ENCODE results near the gene FCHSD2. TPM values are rescaled to one million over a fixed set of nuclear protein-coding genes. Genes with fewer than 3 reads are reported as not detected.
"Not testable (repeated sequence)": the region's sequence is repeated elsewhere in the genome, so short reads cannot be mapped to it uniquely, and the experiment has no call there.

The FCHSD2 gene
- total and polyA plus RNA-seq, 5 experiments from 2014 or later, result 11.8 to 70.0 (median 15.6) TPM

DNA sequence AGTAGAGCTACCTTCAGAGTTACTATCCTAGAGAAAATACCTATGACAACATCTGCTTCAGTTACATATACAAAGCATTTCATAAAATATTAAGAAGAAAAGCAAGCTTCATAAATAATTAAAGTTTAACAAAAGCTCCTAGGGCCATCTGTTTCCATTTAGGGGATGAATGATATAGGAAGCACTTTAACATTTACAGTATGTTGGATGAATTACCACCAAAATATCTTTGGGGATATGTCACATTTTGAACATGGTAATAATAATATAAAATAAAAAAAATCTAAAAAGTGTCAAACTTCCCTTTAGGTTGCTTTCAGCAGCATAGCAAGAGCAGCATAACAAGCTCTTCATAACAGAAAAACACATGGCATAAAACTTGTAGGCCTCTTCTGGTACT is 223.3 kb downstream of the FCHSD2 start:
- Mint-ChIP-seq H3K9me3 (peaks cover 0 to 8% (median 2%) of the 10 kb centered on the region in 9 donors), H3K4me3 (no peak overlapping the region), H3K27me3 (no peaks in the 10 kb centered on the region), H3K4me1 (no peaks in the 10 kb centered on the region), H3K36me3 (peaks cover 4 to 58% (median 48%) of the 10 kb centered on the region in 3 donors), H3K27ac (no peak overlapping the region)
- POLR2A ChIA-PET, result no interaction called here
- DNase-seq (no peak), ATAC-seq (no peak)

DNA sequence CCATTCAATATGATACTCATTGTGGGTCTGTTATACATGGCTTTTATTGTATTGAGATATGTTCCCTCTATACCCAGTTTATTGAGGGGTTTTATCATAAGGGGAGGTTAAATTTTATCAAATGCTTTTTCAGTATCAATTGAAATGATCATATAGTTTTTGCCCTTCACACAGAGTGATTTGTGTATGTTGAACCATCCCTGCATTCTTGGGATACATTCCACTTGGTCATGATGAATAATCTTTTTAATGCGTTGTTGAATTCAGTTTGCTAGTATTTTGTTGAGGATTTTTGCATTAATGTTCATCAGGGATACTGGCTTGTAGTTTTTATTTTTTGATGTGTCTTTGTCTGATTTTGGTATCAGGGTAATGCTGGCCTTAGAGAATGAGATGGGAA is 229.9 kb downstream of the FCHSD2 start:
- no peak overlapping the region for H3K27ac Mint-ChIP-seq
- peaks cover 0 to 41% (median 22%) of the 10 kb centered on the region in 9 donors for H3K9me3 Mint-ChIP-seq
- H3K4me1 Mint-ChIP-seq, result peaks cover 0 to 2% (median 0%) of the 10 kb centered on the region in 4 donors
- H3K27me3 Mint-ChIP-seq, result no peaks in the 10 kb centered on the region
- ATAC-seq (no peak), DNase-seq (no peak)
- peaks cover 16 to 68% (median 41%) of the 10 kb centered on the region in 3 donors for H3K36me3 Mint-ChIP-seq
- POLR2A ChIA-PET, result no interaction called here
- H3K4me3 Mint-ChIP-seq, result no peak overlapping the region

DNA sequence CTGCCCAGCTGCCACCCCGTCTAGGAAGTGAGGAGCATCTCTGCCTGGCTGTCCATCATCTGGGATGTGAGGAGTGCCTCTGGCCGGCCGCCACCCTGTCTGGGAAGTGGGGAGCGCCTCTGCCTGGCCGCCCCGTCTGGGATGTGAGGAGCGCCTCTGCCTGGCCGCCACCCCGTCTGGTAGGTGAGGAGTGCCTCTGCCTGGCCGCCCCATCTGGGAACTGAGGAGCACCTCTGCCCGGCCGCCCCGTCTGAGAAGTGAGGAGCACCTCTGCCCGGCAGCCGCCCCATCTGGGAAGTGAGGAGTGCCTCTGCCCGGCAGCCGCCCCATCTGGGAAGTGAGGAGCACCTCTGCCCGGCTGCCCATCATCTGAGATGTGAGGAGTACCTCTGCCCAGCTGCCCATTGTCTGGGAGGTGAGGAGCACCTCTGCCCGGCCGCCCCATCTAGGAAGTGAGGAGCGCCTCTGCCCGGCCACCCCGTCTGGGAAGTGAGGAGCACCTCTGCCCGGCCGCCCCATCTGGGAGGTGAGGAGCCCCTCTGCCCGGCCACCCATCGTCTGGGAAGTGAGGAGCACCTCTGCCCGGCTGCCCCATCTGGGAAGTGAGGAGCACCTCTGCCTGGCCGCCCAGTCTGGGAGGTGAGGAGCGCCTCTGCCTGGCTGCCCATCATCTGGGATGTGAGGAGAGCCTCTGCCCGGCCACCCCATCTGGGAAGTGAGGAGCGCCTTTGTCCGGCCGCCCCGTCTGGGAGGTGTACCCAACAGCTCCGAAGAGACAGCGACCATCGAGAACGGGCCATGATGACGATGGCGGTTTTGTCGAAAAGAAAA is 232.3 kb downstream of the FCHSD2 start:
- H3K4me1 Mint-ChIP-seq, H3K27me3 Mint-ChIP-seq, DNase-seq, H3K27ac Mint-ChIP-seq, POLR2A ChIA-PET, H3K4me3 Mint-ChIP-seq, ATAC-seq: not testable (repeated sequence)
- H3K9me3 Mint-ChIP-seq, result peaks cover 0 to 41% (median 22%) of the 10 kb centered on the region in 9 donors
- H3K36me3 Mint-ChIP-seq, result peaks cover 12 to 62% (median 32%) of the 10 kb centered on the region in 3 donors

- no peak overlapping the region for H3K27ac Mint-ChIP-seq
- POLR2A ChIA-PET, result no interaction called here
- no peak overlapping the region for H3K4me3 Mint-ChIP-seq
- peaks cover 0 to 2% (median 0%) of the 10 kb centered on the region in 4 donors for H3K4me1 Mint-ChIP-seq
- DNase-seq (no peak), ATAC-seq (no peak)
- H3K27me3 Mint-ChIP-seq, result no peaks in the 10 kb centered on the region
- peaks cover 12 to 48% (median 27%) of the 10 kb centered on the region in 3 donors for H3K36me3 Mint-ChIP-seq
- H3K9me3 Mint-ChIP-seq, result peaks cover 0 to 28% (median 15%) of the 10 kb centered on the region in 9 donors
These were observed 234.0 kb downstream of the FCHSD2 start for GRCh38 chr11:72908032-72908676.

- no peak for ATAC-seq
- peaks cover 0 to 9% (median 2%) of the 10 kb centered on the region in 9 donors for H3K9me3 Mint-ChIP-seq
- POLR2A ChIA-PET, result no interaction called here
These were observed 238.1 kb downstream of the FCHSD2 start for GRCh38 chr11:72904016-72904415.

GRCh38 chr11:72901374-72901773 is 240.7 kb downstream of the FCHSD2 start:
- Mint-ChIP-seq H3K9me3 (peaks cover 0 to 1% (median 0%) of the 10 kb centered on the region in 9 donors), H3K27ac (peak overlapping the region in 1 of 10 donors; percentile 12), H3K4me1 (no peaks in the 10 kb centered on the region), H3K4me3 (no peak overlapping the region), H3K36me3 (peaks cover 4 to 36% (median 5%) of the 10 kb centered on the region in 3 donors), H3K27me3 (no peaks in the 10 kb centered on the region)
- POLR2A ChIA-PET, result no interaction called here
- ATAC-seq (no peak), DNase-seq (no peak)

More at GRCh38 chr11:72904016-72904415, 238.1 kb downstream of the FCHSD2 start:
- Mint-ChIP-seq H3K27me3 (no peaks in the 10 kb centered on the region), H3K27ac (peak overlapping the region in 3 of 10 donors; percentile 2 to 12 (median 5)), H3K4me3 (no peak overlapping the region), H3K36me3 (peaks cover 4 to 42% (median 24%) of the 10 kb centered on the region in 3 donors), H3K4me1 (peaks cover 0 to 2% (median 0%) of the 10 kb centered on the region in 4 donors)
- DNase-seq, result no peak

- POLR2A ChIA-PET, result no interaction called here
- Mint-ChIP-seq H3K36me3 (peaks cover 0 to 42% (median 4%) of the 10 kb centered on the region in 3 donors), H3K27me3 (no peaks in the 10 kb centered on the region), H3K4me3 (no peak overlapping the region), H3K27ac (peak overlapping the region in 2 of 10 donors; percentile 37 to 53), H3K9me3 (no peaks in the 10 kb centered on the region), H3K4me1 (no peaks in the 10 kb centered on the region)
- ATAC-seq, result no peak
- no peak for DNase-seq
These were observed 242.1 kb downstream of the FCHSD2 start for GRCh38 chr11:72900013-72900412.

GRCh38 chr11:72899238-72899637 is 242.9 kb downstream of the FCHSD2 start:
- no peak overlapping the region for H3K4me3 Mint-ChIP-seq
- no peaks in the 10 kb centered on the region for H3K9me3 Mint-ChIP-seq
- no peak for ATAC-seq
- H3K36me3 Mint-ChIP-seq, result peaks cover 0 to 43% (median 4%) of the 10 kb centered on the region in 3 donors
- H3K4me1 Mint-ChIP-seq, result no peaks in the 10 kb centered on the region
- H3K27me3 Mint-ChIP-seq, result no peaks in the 10 kb centered on the region
- POLR2A ChIA-PET, result no interaction called here
- H3K27ac Mint-ChIP-seq, result no peak overlapping the region
- no peak for DNase-seq

DNA sequence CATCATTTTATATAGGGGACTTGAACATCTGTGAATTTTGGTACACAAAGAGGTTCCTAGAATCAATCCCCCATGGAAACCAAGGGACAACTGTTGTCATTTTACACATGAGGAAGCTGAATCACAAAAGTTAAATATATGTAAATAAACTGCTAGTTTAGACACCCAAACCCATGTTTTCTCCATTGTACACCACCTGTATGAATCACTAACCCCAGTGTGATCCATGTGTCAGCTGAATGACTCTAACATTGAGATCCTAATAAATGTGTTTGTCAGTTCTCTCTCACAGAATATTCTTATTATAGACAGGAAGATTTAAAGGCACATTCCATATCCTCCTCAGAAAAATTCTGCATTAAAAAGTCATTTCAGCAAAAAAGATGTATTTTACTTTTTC is 244.6 kb downstream of the FCHSD2 start:
- no peak for ATAC-seq
- POLR2A ChIA-PET, result no interaction called here
- Mint-ChIP-seq H3K27me3 (no peaks in the 10 kb centered on the region), H3K27ac (no peak overlapping the region), H3K4me1 (no peaks in the 10 kb centered on the region), H3K4me3 (no peak overlapping the region), H3K36me3 (peaks cover 0 to 34% (median 4%) of the 10 kb centered on the region in 3 donors), H3K9me3 (no peaks in the 10 kb centered on the region)
- DNase-seq, result no peak

- Mint-ChIP-seq H3K27me3 (no peaks in the 10 kb centered on the region), H3K9me3 (no peaks in the 10 kb centered on the region), H3K4me3 (no peak overlapping the region), H3K4me1 (no peaks in the 10 kb centered on the region), H3K36me3 (peaks cover 0 to 26% (median 2%) of the 10 kb centered on the region in 3 donors), H3K27ac (no peak overlapping the region)
- DNase-seq (no peak), ATAC-seq (no peak)
- POLR2A ChIA-PET, result no interaction called here
These were observed 245.7 kb downstream of the FCHSD2 start for GRCh38 chr11:72896431-72896830.

DNA sequence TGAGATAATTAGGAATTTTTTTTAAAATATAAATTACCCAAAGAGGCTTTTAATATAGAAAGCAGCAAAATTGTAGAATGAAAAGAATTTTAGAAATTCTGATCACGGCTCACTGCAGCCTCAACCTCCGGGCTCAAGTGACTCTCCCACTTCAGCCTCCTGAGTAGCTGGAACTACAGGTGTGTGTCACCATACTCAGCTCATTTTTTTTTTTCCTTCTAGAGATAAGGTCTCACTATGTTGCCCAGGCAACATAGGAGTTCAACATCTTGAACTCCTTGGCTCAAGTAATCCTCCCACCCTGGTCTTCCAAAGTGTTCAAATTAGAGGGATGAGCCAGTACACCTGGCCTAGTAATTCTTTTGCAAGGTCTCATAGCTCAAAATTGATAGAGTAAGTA is 251.2 kb downstream of the FCHSD2 start:
- Mint-ChIP-seq H3K9me3 (no peaks in the 10 kb centered on the region), H3K36me3 (peaks cover 6 to 54% (median 10%) of the 10 kb centered on the region in 3 donors), H3K4me1 (no peaks in the 10 kb centered on the region), H3K4me3 (no peak overlapping the region), H3K27ac (peak overlapping the region in 2 of 10 donors; percentile 29 to 65), H3K27me3 (no peaks in the 10 kb centered on the region)
- DNase-seq, result no peak
- no peak for ATAC-seq
- POLR2A ChIA-PET, result no interaction called here

- no peaks in the 10 kb centered on the region for H3K27me3 Mint-ChIP-seq
- POLR2A ChIA-PET, result no interaction called here
- H3K36me3 Mint-ChIP-seq, result peaks cover 6 to 82% (median 23%) of the 10 kb centered on the region in 3 donors
- DNase-seq (no peak), ATAC-seq (no peak)
- H3K4me1 Mint-ChIP-seq, result no peaks in the 10 kb centered on the region
- peaks cover 0 to under 1% (median 0%) of the 10 kb centered on the region in 9 donors for H3K9me3 Mint-ChIP-seq
- H3K4me3 Mint-ChIP-seq, result no peak overlapping the region
- H3K27ac Mint-ChIP-seq, result peak overlapping the region in 5 of 10 donors; percentile 2 to 57 (median 4)
These were observed 255.5 kb downstream of the FCHSD2 start for GRCh38 chr11:72886619-72887018.
